Fibroblast of the aortic adventitia (primary cell): ENCODE measurements around the gene TMA7. TPM values are rescaled to one million over a fixed set of nuclear protein-coding genes. Genes with fewer than 3 reads are reported as not detected.

Source experiments
- DNase-seq: peaks from one replicate; pipeline ENCODE4 v3.0.0-alpha.2; 2010; ENCODE audit warnings: low read depth
- H3K4me3 ChIP-seq: 2 replicates; pipeline ENCODE4 v1.5.1; 2011; ENCODE audit warnings: low read depth, mild to moderate bottlenecking, control low read depth, low read length, moderate library complexity
- total RNA-seq: library from RNA; depleted of rRNA; stranded (reverse); fragments of >200 nt; gene quantifications from 2 replicates; pipeline ENCODE4 v1.2.3, GENCODE V29; 2012; ENCODE audit warnings: low replicate concordance
- TF ChIP-seq, protein P1 (sequence below): IDR thresholded peaks from 2 replicates; pipeline ENCODE4 v1.5.1; 2011; ENCODE audit warnings: mild to moderate bottlenecking, low read length, control low read depth, inconsistent platforms; ENCODE audit not compliant: insufficient read depth

TMA7 gene
- total RNA-seq, 1 donor = 234 TPM

DNA sequence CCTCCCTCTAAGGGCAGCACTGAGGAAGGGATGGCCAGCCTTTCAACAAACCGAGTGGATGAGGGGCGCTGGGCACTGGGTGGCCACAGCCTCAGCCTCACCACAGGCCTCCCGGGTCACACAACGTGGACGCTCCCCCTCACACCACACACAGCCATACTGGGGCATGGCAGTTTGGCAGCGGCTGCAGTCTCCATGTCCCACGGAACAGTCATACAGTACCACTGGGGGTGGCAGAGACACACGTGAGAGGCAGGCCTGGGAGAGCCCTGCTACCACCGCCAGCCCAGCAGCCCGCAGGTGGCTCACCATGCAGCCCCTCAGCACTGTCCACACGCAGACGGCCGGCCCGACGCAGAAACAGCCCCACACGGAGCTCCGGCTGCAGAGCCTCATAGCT is 21.9 kb upstream of the TMA7 start:
- TF ChIP-seq, protein P1, sequence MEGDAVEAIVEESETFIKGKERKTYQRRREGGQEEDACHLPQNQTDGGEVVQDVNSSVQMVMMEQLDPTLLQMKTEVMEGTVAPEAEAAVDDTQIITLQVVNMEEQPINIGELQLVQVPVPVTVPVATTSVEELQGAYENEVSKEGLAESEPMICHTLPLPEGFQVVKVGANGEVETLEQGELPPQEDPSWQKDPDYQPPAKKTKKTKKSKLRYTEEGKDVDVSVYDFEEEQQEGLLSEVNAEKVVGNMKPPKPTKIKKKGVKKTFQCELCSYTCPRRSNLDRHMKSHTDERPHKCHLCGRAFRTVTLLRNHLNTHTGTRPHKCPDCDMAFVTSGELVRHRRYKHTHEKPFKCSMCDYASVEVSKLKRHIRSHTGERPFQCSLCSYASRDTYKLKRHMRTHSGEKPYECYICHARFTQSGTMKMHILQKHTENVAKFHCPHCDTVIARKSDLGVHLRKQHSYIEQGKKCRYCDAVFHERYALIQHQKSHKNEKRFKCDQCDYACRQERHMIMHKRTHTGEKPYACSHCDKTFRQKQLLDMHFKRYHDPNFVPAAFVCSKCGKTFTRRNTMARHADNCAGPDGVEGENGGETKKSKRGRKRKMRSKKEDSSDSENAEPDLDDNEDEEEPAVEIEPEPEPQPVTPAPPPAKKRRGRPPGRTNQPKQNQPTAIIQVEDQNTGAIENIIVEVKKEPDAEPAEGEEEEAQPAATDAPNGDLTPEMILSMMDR = no peak
- no peak for DNase-seq

DNA sequence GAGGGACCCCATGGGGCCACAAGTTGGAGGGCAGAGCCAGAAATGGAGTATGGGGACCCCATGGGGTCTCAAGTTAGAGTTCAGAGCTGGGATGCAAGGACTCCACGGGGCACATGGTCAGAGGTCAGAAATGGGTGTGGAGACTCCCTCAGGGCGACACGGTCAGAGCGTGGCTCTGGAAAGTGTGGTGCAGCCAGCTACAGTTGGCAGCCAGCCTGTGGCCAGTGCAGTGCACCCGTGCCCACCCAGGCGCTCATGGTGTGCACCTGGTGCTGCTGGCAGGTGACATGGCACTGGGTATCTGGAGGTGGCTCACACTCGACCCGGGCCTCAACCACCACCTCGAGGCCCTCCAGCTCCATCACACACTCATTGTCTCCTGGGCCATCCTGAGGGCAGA is 21.4 kb upstream of the TMA7 start:
- H3K4me3 ChIP-seq = no peak overlapping the region
- TF ChIP-seq, protein P1 = no peak
- no peak for DNase-seq

More for the DNA sequence above, 21.9 kb upstream of the TMA7 start:
- H3K4me3 ChIP-seq = no peak overlapping the region

DNA sequence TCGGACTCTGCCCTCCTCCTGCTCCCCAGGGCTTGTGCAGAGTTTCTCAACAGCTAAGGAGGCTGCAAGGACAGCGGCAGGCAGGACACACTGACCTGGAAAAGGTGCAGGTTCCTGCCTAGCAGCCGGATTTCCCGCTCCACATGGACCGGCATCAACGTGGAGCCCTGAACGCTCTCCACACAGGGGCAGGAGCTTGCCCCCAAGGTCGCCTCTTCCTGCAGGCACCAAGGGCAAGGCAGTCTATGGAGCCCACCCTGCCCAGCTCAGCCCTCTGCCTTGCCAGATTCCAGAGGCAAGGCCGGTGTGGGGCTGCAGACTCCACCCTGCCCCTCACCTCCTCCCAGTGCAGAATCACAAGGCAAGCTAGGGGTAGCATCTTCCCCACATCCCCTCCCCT is 20.9 kb upstream of the TMA7 start:
- no peak overlapping the region for H3K4me3 ChIP-seq
- no peak for DNase-seq
- TF ChIP-seq, protein P1 = no peak

DNA sequence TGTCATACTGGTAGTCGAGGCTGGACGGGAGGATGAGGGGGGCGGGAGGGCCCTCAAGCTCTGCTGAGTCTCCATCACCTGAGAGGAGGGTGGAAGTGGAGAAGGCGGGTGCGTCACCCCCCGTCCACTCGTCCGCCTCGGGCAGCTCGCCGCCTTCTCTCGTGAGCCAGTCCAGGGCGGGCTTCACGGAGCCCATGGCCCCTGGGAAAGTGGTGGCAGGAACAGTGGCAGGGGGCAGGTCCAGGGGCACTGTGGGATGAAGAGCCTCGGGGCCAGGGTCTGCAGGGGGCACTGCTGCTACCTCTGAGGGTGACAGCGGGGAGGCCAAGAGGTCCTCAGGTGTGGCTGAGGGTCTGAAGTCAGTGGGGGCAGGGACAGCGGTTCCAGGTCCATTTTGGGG is 20.5 kb upstream of the TMA7 start:
- DNase-seq = no peak
- TF ChIP-seq, protein P1 = no peak
- no peak overlapping the region for H3K4me3 ChIP-seq

DNA sequence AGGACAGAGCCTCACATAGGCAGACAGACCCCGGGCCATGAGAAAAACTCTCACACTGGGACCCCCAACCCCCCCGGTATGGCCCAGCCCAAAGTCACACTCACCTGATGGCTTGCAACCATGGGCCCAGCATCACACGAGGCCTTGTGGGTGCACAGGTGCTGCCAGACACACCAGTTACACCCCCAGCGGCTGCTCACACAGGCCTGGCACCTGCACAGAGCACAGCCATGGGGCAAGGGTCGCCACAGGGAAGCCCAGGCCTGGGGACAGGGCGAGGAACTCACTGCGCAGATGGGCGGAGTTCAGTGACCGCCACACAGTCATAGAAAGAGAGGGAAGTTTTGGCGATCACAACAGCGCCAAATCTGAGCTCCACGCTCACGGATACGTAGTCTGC is 19.5 kb upstream of the TMA7 start:
- DNase-seq = no peak
- TF ChIP-seq, protein P1 = no peak
- H3K4me3 ChIP-seq = no peak overlapping the region

DNA sequence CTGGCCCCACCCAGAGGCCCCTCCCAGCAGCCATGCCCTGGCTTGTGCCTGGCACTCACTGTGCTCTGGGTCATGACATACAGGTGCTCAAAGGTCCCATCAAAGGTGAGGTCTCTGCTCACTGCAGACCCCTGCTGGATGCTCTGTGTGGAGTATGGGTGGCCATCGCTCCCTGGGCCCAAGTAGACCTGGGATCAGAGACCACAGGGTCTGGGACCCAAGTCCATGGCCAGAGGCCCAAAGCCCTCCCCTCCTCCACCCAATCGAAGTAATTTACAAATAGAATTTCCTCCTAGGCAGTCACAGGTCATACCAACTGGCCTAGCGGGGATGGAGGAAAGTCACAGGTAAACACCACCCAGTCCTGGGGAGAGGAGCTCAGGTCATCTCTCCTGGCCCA is 17.8 kb upstream of the TMA7 start:
- H3K4me3 ChIP-seq = no peak overlapping the region
- DNase-seq = no peak
- TF ChIP-seq, protein P1 = no peak

DNA sequence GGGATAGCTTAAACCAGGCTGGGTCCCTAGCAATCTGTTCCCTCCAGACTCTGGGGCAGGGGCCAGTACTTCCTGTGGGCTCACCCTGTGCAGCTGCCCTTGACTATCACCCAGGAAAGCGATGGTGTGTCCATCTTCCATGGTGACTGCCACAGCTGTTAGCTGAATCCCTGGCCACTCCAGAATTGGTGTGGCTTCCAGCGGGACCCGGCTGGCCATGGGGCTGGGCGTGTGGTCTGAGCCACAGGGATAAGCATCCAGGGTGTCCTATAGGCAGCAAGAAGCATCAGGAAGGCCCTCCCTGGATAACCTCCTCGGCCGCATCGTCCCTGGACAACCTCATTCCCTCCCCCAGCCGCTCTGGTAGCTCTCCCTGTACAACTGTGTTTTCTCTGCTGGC is 17.4 kb upstream of the TMA7 start:
- TF ChIP-seq, protein P1 = no peak
- H3K4me3 ChIP-seq = no peak overlapping the region
- no peak for DNase-seq
